Prostate gland (tissue), 2 donors: ENCODE results near the gene BPIFB1. TPM values are rescaled to one million over a fixed set of nuclear protein-coding genes. Genes with fewer than 3 reads are reported as not detected.

Experiments used
- DNase-seq: peaks from one replicate; pipeline ENCODE4 v3.0.0-alpha.2; 2019; ENCODE audit warnings: low spot score
- H3K27ac ChIP-seq, 2 donors: fragments of 200-600 bp; sonication (generic); 2 replicates each; pipeline ENCODE4 v1.5.1; 2017 to 2019
- H3K27me3 ChIP-seq: fragments of 200-600 bp; sonication (generic); replicated peaks from 2 replicates; pipeline ENCODE4 v1.5.1; 2019; ENCODE audit not compliant: insufficient read depth
- H3K36me3 ChIP-seq, 2 donors: fragments of 200-600 bp; sonication (generic); 1 replicate in 1 of 2; 2 replicates in 1 of 2; pipeline versions ENCODE4 v1.5.1 to v1.8.1; 2017 to 2019
- H3K4me1 ChIP-seq: fragments of 200-600 bp; sonication (generic); replicated peaks from 2 replicates; pipeline ENCODE4 v1.5.1; 2019
- H3K4me3 ChIP-seq, 2 donors: fragments of 200-600 bp; sonication (generic); 2 replicates each; pipeline ENCODE4 v1.5.1; 2017 to 2019
- H3K9me3 ChIP-seq: fragments of 200-600 bp; sonication (generic); 2 replicates; pipeline ENCODE4 v1.5.1; 2017
- CTCF ChIP-seq, 4 experiments: fragments of 200-600 bp in 2 of 4; fragments of 450-650 bp in 2 of 4; sonication (generic) in 2 of 4; IDR thresholded peaks; 1 replicate in 3 of 4; 2 replicates in 1 of 4; pipeline ENCODE4 v1.5.1; 2016 to 2019; ENCODE audit warnings: antibody characterized with exemption in 4 of 4, mild to moderate bottlenecking in 2 of 4, moderate library complexity in 2 of 4
- POLR2A ChIP-seq: fragments of 450-650 bp; IDR thresholded peaks from one replicate; pipeline ENCODE4 v1.6.1; 2016; ENCODE audit warnings: antibody characterized with exemption, mild to moderate bottlenecking
- POLR2AphosphoS5 ChIP-seq: sonication (generic); formaldehyde crosslinking; IDR thresholded peaks from one replicate; pipeline ENCODE4 v1.6.1; 2017; ENCODE audit warnings: antibody characterized with exemption
- WGBS: methylation state at CpG from one replicate; pipeline ENCODE4 v1.1.5; 2018; 5-methylcytosine and 5-hydroxymethylcytosine counted together
- intact Hi-C: fragments of 100-400 bp; cut with DNase I; formaldehyde crosslinking; loops from one replicate; pipeline ENCODE4 v1.14.2; 2022
- total RNA-seq, 2 donors: library from RNA; depleted of rRNA; stranded (reverse); fragments of >200 nt; gene quantifications; one replicate each; pipeline ENCODE4 v1.1.0, GENCODE V29; 2016

Gene BPIFB1
- total RNA-seq, 2 donors from 2014 or later = 2.1 TPM; not detected in 1

DNA sequence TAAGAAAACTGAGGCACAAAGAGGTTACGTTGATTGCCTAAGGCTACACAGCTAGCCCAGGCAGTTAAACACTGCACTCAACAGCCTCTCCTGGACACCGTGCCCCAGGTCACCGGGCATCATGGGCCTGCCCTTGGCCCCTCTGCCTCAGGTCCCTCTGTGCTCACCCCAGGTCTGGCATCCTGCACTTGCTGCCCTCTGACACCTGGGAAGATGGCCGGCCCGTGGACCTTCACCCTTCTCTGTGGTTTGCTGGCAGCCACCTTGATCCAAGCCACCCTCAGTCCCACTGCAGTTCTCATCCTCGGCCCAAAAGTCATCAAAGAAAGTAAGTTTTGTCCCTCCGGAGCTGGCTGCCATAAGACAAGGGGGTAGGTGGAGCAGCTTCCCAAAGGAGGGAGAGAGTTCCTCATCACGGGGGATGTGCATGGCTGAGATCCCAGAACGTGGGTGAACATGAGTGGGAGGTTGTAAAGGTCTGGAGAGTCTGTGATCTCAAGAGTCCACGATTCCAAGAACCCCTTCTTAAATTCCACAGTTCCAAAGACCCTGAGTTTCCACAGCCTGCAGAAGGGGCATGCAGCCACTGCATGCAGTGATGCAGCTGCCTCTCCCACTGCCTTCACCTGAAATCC is 3.0 kb downstream of the BPIFB1 start:
- Histone ChIP-seq H3K4me1 (no peaks in the 10 kb centered on the region), H3K36me3 (no peaks in the 10 kb centered on the region), H3K4me3 (no peak overlapping the region), H3K9me3 (no peaks in the 10 kb centered on the region), H3K27ac (no peak overlapping the region), H3K27me3 (no peaks in the 10 kb centered on the region)
- no peak for TF ChIP-seq CTCF (IDR thresholded peaks at IDR 0.05)
- TF ChIP-seq POLR2AphosphoS5 = no peak
- no peak for TF ChIP-seq POLR2A
- no peak for DNase-seq
- intact Hi-C loops = no loop called here
- WGBS = 57% methylated on average over 10 of the region's 10 CpGs

DNA sequence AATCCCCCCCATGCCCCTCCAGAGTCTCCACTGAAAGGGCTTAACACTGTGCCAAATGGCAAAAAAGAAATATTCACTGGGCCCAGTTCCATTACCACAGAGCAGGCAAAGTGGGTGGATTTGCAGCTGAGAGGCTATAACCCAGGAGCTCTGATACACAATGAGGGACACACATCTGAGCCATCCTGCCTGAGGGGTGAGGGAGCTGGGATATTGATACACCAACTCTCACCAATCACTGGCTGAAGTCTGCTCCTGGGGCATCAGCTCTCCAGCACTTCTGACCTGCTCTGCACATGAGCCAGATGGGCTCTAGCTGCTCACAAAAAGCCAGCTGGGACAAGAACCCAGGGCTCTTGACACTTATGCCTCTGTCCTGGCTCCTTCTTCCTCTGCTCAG is 4.9 kb downstream of the BPIFB1 start:
- H3K36me3 ChIP-seq = no peaks in the 10 kb centered on the region
- DNase-seq = no peak
- H3K9me3 ChIP-seq = no peaks in the 10 kb centered on the region
- H3K27ac ChIP-seq = no peak overlapping the region
- no peak overlapping the region for H3K4me3 ChIP-seq
- intact Hi-C loops = no loop called here
- H3K4me1 ChIP-seq = no peaks in the 10 kb centered on the region
- no peak for TF ChIP-seq POLR2A
- TF ChIP-seq POLR2AphosphoS5 = no peak
- no peak for TF ChIP-seq CTCF (IDR thresholded peaks at IDR 0.05)
- H3K27me3 ChIP-seq = no peaks in the 10 kb centered on the region

GRCh38 chr20:33290852-33291251 is 7.8 kb downstream of the BPIFB1 start:
- no peak overlapping the region for H3K27ac ChIP-seq
- DNase-seq = no peak
- H3K4me1 ChIP-seq = no peaks in the 10 kb centered on the region
- no peaks in the 10 kb centered on the region for H3K36me3 ChIP-seq
- no peaks in the 10 kb centered on the region for H3K9me3 ChIP-seq
- WGBS = 93% methylated on average over 13 of the region's 13 CpGs
- H3K27me3 ChIP-seq = no peaks in the 10 kb centered on the region
- no peak for TF ChIP-seq CTCF (IDR thresholded peaks at IDR 0.05)
- TF ChIP-seq POLR2AphosphoS5 = no peak
- TF ChIP-seq POLR2A = no peak
- H3K4me3 ChIP-seq = no peak overlapping the region
- intact Hi-C loops = no loop called here

GRCh38 chr20:33291416-33291815 is 8.4 kb downstream of the BPIFB1 start:
- no peak overlapping the region for H3K4me3 ChIP-seq
- no peaks in the 10 kb centered on the region for H3K4me1 ChIP-seq
- DNase-seq = no peak
- intact Hi-C loops = no loop called here
- no peaks in the 10 kb centered on the region for H3K9me3 ChIP-seq
- 92% methylated on average over 8 of the region's 8 CpGs for WGBS
- H3K36me3 ChIP-seq = no peaks in the 10 kb centered on the region
- no peak overlapping the region for H3K27ac ChIP-seq
- TF ChIP-seq CTCF (IDR thresholded peaks at IDR 0.05) (no peak), POLR2AphosphoS5 (no peak), POLR2A (no peak)
- no peaks in the 10 kb centered on the region for H3K27me3 ChIP-seq

DNA sequence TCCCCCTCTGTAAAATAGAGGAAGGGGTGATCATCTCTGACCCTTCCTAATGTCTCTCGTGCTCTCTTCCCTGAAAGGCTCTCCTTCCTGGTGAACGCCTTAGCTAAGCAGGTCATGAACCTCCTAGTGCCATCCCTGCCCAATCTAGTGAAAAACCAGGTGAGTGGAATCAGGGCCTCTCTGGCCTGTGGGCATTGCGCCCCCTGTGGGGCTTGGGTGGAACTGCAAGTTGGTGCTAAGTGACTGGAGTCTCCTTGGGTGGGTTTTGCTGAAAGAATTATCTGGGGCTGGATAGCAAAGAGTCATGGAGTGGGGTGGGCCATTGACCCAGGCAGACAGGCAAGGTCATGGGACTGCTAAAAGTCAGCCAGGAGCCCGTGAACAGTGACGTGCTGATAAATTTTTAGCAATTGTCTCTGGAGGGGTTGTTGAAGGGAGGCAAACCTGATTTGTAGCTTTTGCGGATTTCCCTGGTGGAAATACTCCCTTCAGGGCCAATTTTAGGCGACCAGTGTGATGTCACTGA is 8.9 kb downstream of the BPIFB1 start:
- Histone ChIP-seq H3K27ac (no peak overlapping the region), H3K36me3 (no peaks in the 10 kb centered on the region), H3K9me3 (no peaks in the 10 kb centered on the region), H3K4me1 (no peaks in the 10 kb centered on the region), H3K4me3 (no peak overlapping the region), H3K27me3 (no peaks in the 10 kb centered on the region)
- WGBS = 35% methylated on average over 7 of the region's 7 CpGs
- TF ChIP-seq POLR2A (no peak), POLR2AphosphoS5 (no peak), CTCF (IDR thresholded peaks at IDR 0.05) (peak in 3 of 4 experiments; percentile 42 to 66 (median 62))
- intact Hi-C loops = no loop called here
- no peak for DNase-seq
